ENCODE data around the gene LIN28A. TPM values are rescaled to one million over a fixed set of nuclear protein-coding genes. Genes with fewer than 3 reads are reported as not detected.
A peak's percentile ranks its signal among the peaks of the same experiment; 100 is the strongest.

Gene LIN28A
- total and polyA plus RNA-seq, 10 of the 15 experiments (the other 5 are each of a cell fraction or from before 2014, with no cell fraction given) = 0.13 to 0.59 (median 0.30) TPM; not detected in 7

DNA sequence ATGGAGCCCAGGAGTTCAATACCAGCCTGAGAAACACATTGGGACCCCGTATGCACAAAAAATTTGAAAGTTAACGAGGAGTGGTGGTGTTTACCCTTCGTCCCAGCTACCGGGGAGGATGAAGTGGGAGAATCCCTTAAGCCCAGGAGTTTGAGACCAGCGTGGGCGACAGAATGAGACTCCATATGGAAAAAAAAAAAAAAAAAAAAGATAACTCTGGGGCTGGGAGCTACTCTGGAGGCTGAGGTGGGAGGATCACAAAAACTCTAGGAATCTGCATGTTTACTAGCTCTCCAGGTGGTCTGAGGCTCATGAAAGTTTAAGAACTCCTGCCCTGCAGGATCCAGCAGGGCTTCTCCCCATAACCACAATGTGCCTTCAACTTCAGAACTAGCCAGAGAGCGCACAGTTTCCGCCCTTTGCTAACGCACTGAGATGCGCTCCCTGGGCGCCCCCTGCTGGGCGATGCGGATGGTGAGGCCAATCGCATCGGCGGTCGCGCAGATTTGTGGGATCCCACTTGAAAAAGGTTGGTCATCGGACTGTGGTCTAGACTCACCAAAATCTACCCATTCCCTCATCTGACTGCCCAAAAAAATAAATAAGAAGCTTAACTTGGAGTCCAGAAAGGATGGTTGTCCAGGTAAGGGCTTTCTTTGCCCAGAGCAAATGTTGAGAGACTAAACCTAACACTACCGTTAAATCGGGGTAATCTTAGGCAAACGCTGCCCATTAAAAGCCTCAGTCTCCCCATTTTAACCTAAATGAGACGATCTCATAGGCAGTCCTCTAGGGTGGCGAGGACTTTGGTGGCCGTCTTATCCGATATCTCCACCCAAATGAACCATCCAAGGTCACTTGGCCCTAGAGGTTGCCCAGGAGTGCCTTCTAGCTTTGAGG is 46.8 kb upstream of the LIN28A start (continued):
- TF ChIP-seq E2F4 (IDR thresholded peaks at IDR 0.05; ENCODE audit: low read depth, low read length) (no peak), ZNF217 (IDR thresholded peaks at IDR 0.05) (no peak), ZZZ3 (IDR thresholded peaks at IDR 0.05; ENCODE audit: control insufficient read depth, insufficient read length, low read depth) (no peak), MTA2 (IDR thresholded peaks at IDR 0.05; ENCODE audit: low read depth) (no peak), DPF2 (IDR thresholded peaks at IDR 0.05) (no peak), YY1 (IDR thresholded peaks at IDR 0.05; ENCODE audit: low read depth, low read length) (peak; percentile 63; the same call in 1 of the 2 replicates), SREBF1 (IDR thresholded peaks at IDR 0.05; ENCODE audit: low read length) (no peak), ASH2L (IDR thresholded peaks at IDR 0.05; ENCODE audit: borderline replicate concordance, low read depth) (no peak), ZNF274 (IDR thresholded peaks at IDR 0.05; ENCODE audit: insufficient read depth, insufficient read length) (no peak)
- TF ChIP-seq, protein P1, sequence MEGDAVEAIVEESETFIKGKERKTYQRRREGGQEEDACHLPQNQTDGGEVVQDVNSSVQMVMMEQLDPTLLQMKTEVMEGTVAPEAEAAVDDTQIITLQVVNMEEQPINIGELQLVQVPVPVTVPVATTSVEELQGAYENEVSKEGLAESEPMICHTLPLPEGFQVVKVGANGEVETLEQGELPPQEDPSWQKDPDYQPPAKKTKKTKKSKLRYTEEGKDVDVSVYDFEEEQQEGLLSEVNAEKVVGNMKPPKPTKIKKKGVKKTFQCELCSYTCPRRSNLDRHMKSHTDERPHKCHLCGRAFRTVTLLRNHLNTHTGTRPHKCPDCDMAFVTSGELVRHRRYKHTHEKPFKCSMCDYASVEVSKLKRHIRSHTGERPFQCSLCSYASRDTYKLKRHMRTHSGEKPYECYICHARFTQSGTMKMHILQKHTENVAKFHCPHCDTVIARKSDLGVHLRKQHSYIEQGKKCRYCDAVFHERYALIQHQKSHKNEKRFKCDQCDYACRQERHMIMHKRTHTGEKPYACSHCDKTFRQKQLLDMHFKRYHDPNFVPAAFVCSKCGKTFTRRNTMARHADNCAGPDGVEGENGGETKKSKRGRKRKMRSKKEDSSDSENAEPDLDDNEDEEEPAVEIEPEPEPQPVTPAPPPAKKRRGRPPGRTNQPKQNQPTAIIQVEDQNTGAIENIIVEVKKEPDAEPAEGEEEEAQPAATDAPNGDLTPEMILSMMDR (IDR thresholded peaks at IDR 0.05 in 2 of 3, conservative IDR thresholded peaks at IDR 0.05 in 1 of 3; ENCODE audit: control insufficient read depth in 2 of 3, extremely low read depth in 1 of 3, insufficient read depth in 1 of 3, low read depth in 3 of 3, low read length in 3 of 3) = peak; percentile 85 to 98 (median 98)
